HCT116 (cell line): ENCODE data around the gene FAM83B. TPM values are rescaled to one million over a fixed set of nuclear protein-coding genes. Genes with fewer than 3 reads are reported as not detected.
A peak's percentile ranks its signal among the peaks of the same experiment; 100 is the strongest.

ENCODE experiments used
- ATAC-seq: fragments of 200-7000 bp; cut with Tn5 transposase; 2 replicates; pipeline ENCODE4 v1.9.1; 2020; ENCODE audit warnings: mild to moderate bottlenecking, moderate library complexity
- BruUV-seq: library from RNA; stranded (reverse); fragments of 400-500 nt; replicated peaks from 2 replicates; lab custom pipeline; 2021; lab: Mats Ljungman, UMichigan
- CTCF ChIA-PET: fragments of 300-600 bp; sonication (Branson Sonifier 250); formaldehyde crosslinking; loops from one replicate; lab custom pipeline; 2021; ENCODE audit warnings: antibody characterized with exemption; lab: Charles Lee
- POLR2A ChIA-PET: fragments of 300-600, 350-600 bp; sonication (Branson Sonifier 250); formaldehyde crosslinking; loops from one replicate; lab custom pipeline; 2021; ENCODE audit warnings: antibody characterized with exemption; lab: Charles Lee
- RAD21 ChIA-PET, 2 experiments: fragments of 300-600 bp; sonication (Branson Sonifier 250); formaldehyde crosslinking; loops; one replicate each; lab custom pipeline; 2023; ENCODE audit warnings: low total read pairs in 2 of 2; ENCODE audit not compliant: uncharacterized antibody in 2 of 2, unreplicated experiment in 2 of 2, low non-redundant PET in 1 of 2; lab: Charles Lee
- DNase-seq: peaks from one replicate; pipeline ENCODE4 v3.0.0-alpha.2; 2010; ENCODE audit warnings: low read depth, low spot score
- H2AFZ ChIP-seq: fragments of 200-600 bp; shearing (Covaris generic), sonication (generic); 2 replicates; pipeline ENCODE4 v1.6.1; 2017; ENCODE audit warnings: low read depth, mixed run types, mixed read lengths, antibody characterized with exemption, low read length; ENCODE audit not compliant: poor library complexity, severe bottlenecking
- H3K27ac ChIP-seq: 2 replicates; pipeline ENCODE4 v1.5.1; 2012; ENCODE audit warnings: low read depth, low read length
- H3K27me3 ChIP-seq: fragments of 200-600 bp; sonication (generic); 2 replicates; pipeline ENCODE4 v1.6.1; 2016; ENCODE audit warnings: mixed run types, low read length, mixed read lengths; ENCODE audit not compliant: insufficient read depth
- H3K36me3 ChIP-seq, 2 experiments: fragments of 200-500 bp in 1 of 2; fragments of 200-600 bp in 1 of 2; sonication (Bioruptor generic) in 1 of 2; sonication (generic) in 1 of 2; 2 replicates each; pipeline versions ENCODE4 v1.5.1 to v1.6.1; 2014 to 2016; ENCODE audit warnings: low read length in 2 of 2, inconsistent platforms in 1 of 2, mixed read lengths in 1 of 2, mixed run types in 1 of 2; ENCODE audit not compliant: insufficient read depth in 2 of 2, control insufficient read depth in 1 of 2
- H3K4me1 ChIP-seq, 2 experiments: fragments of 200-600 bp in 1 of 2; sonication (generic) in 1 of 2; 2 replicates each; pipeline versions ENCODE4 v1.5.1 to v1.6.1; 2012 to 2017; ENCODE audit warnings: low read length in 2 of 2, inconsistent platforms in 1 of 2, mild to moderate bottlenecking in 1 of 2, mixed read lengths in 1 of 2, mixed run types in 1 of 2, moderate library complexity in 1 of 2; ENCODE audit not compliant: insufficient read depth in 2 of 2, control insufficient read depth in 1 of 2
- H3K4me2 ChIP-seq: fragments of 200-600 bp; sonication (generic); 2 replicates; pipeline ENCODE4 v1.6.1; 2017; ENCODE audit warnings: mixed run types, low read length, mixed read lengths
- H3K4me3 ChIP-seq, 2 experiments: fragments of 200-600 bp in 1 of 2; sonication (generic) in 1 of 2; replicated peaks in 1 of 2; 2 replicates each; pipeline ENCODE4 v1.5.1; 2011 to 2016; ENCODE audit warnings: low read length in 2 of 2, control low read depth in 1 of 2, low read depth in 1 of 2, mild to moderate bottlenecking in 1 of 2, mixed read lengths in 1 of 2, mixed run types in 1 of 2
- H3K79me2 ChIP-seq: fragments of 200-600 bp; sonication (generic); 2 replicates; pipeline ENCODE4 v1.6.1; 2017; ENCODE audit warnings: mild to moderate bottlenecking, mixed run types, low read length, moderate library complexity, mixed read lengths; ENCODE audit not compliant: insufficient read depth
- H3K9ac ChIP-seq: fragments of 200-600 bp; sonication (generic); 2 replicates; pipeline ENCODE4 v1.6.1; 2016; ENCODE audit warnings: low read length, mixed read lengths
- H3K9me2 ChIP-seq: fragments of 200-600 bp; sonication (generic), shearing (Covaris generic); 2 replicates; pipeline ENCODE4 v1.6.1; 2017; ENCODE audit warnings: mixed run types, mild to moderate bottlenecking, moderate library complexity; ENCODE audit not compliant: insufficient read depth
- H3K9me3 ChIP-seq, 2 experiments: fragments of 200-500 bp in 1 of 2; fragments of 200-600 bp in 1 of 2; sonication (Bioruptor generic) in 1 of 2; sonication (generic) in 1 of 2; 2 replicates each; pipeline ENCODE4 v1.6.1; 2014 to 2017; ENCODE audit warnings: low read length in 2 of 2, mixed read lengths in 2 of 2, inconsistent platforms in 1 of 2, low read depth in 1 of 2, mild to moderate bottlenecking in 1 of 2, mixed run types in 1 of 2, moderate library complexity in 1 of 2; ENCODE audit not compliant: control insufficient read depth in 1 of 2, insufficient read depth in 1 of 2
- H4K20me1 ChIP-seq: fragments of 200-600 bp; sonication (generic), shearing (Covaris generic); 2 replicates; pipeline ENCODE4 v1.6.1; 2017; ENCODE audit warnings: mixed run types, mild to moderate bottlenecking, moderate library complexity; ENCODE audit not compliant: insufficient read depth
- ATF3 ChIP-seq: IDR thresholded peaks from 2 replicates; pipeline ENCODE4 v1.6.1; 2012
- CBX3 ChIP-seq: IDR thresholded peaks from 2 replicates; pipeline ENCODE4 v1.6.1; 2012; ENCODE audit warnings: low read depth
- CEBPB ChIP-seq: IDR thresholded peaks from 2 replicates; pipeline ENCODE4 v1.6.1; 2012; ENCODE audit warnings: low read depth
- CTCF ChIP-seq, 3 experiments: fragments of 200-600 bp in 1 of 3; sonication (generic) in 1 of 3; IDR thresholded peaks in 2 of 3; conservative IDR thresholded peaks in 1 of 3; 2 replicates each; pipeline ENCODE4 v1.5.1; 2012 to 2017; ENCODE audit warnings: low read depth in 2 of 3, low read length in 2 of 3, antibody characterized with exemption in 1 of 3, borderline replicate concordance in 1 of 3, control low read depth in 1 of 3, mild to moderate bottlenecking in 1 of 3, mixed read lengths in 1 of 3, mixed run types in 1 of 3, moderate library complexity in 1 of 3; ENCODE audit not compliant: insufficient read depth in 1 of 3
- EGR1 ChIP-seq: IDR thresholded peaks from 2 replicates; pipeline ENCODE4 v1.6.1; 2012; ENCODE audit warnings: low read depth
- ELF1 ChIP-seq: IDR thresholded peaks from 2 replicates; pipeline ENCODE4 v1.6.1; 2012; ENCODE audit warnings: low read depth, borderline replicate concordance
- EZH2phosphoT487 ChIP-seq: fragments of 200-600 bp; IDR thresholded peaks from 2 replicates; pipeline ENCODE4 v1.6.1; 2018; ENCODE audit warnings: antibody characterized with exemption, borderline replicate concordance
- FOSL1 ChIP-seq: IDR thresholded peaks from 2 replicates; pipeline ENCODE4 v1.6.1; 2012; ENCODE audit warnings: low read depth
- JUND ChIP-seq: IDR thresholded peaks from 2 replicates; pipeline ENCODE4 v1.6.1; 2012
- MAX ChIP-seq: IDR thresholded peaks from 2 replicates; pipeline ENCODE4 v1.6.1; 2012
- POLR2A ChIP-seq: IDR thresholded peaks from 2 replicates; pipeline ENCODE4 v1.7.0; 2011; ENCODE audit warnings: borderline replicate concordance; ENCODE audit not compliant: insufficient read depth, insufficient read length; ENCODE audit errors: extremely low read depth
- POLR2AphosphoS5 ChIP-seq: IDR thresholded peaks from 2 replicates; pipeline ENCODE4 v1.6.1; 2011; ENCODE audit warnings: mild to moderate bottlenecking, low read depth, low read length, moderate library complexity
- RAD21 ChIP-seq: IDR thresholded peaks from 2 replicates; pipeline ENCODE4 v1.6.1; 2012; ENCODE audit warnings: low read depth, mild to moderate bottlenecking
- REST ChIP-seq: IDR thresholded peaks from 2 replicates; pipeline ENCODE4 v1.6.1; 2012; ENCODE audit warnings: low read depth
- SIN3A ChIP-seq: IDR thresholded peaks from 2 replicates; pipeline ENCODE4 v1.6.1; 2012; ENCODE audit warnings: low read depth
- SP1 ChIP-seq: IDR thresholded peaks from 2 replicates; pipeline ENCODE4 v1.6.1; 2012; ENCODE audit warnings: low read depth
- SRF ChIP-seq: IDR thresholded peaks from 2 replicates; pipeline ENCODE4 v1.6.1; 2012; ENCODE audit warnings: low read depth
- TCF7L2 ChIP-seq: IDR thresholded peaks from 2 replicates; pipeline ENCODE4 v1.7.0; 2011; ENCODE audit warnings: borderline replicate concordance, inconsistent platforms; ENCODE audit not compliant: insufficient read depth, insufficient read length; ENCODE audit errors: extremely low read depth
- YY1 ChIP-seq: IDR thresholded peaks from 2 replicates; pipeline ENCODE4 v1.6.1; 2011; ENCODE audit warnings: low read length, low read depth, moderate library complexity, mild to moderate bottlenecking; ENCODE audit not compliant: insufficient replicate concordance; ENCODE audit errors: extremely low read depth
- ZBTB33 ChIP-seq: IDR thresholded peaks from 2 replicates; pipeline ENCODE4 v1.6.1; 2011; ENCODE audit warnings: mild to moderate bottlenecking, low read length, moderate library complexity; ENCODE audit not compliant: insufficient replicate concordance; ENCODE audit errors: extremely low read depth
- ZNF274 ChIP-seq: fragments of 200-500 bp; sonication (Bioruptor generic); IDR thresholded peaks from 2 replicates; pipeline ENCODE4 v1.6.1; 2014; ENCODE audit warnings: mild to moderate bottlenecking, low read depth, low read length, inconsistent platforms
- intact Hi-C: fragments of 100-400 bp; cut with micrococcal nuclease; formaldehyde crosslinking; loops from 2 replicates; pipeline ENCODE4 v1.10.0; 2022
- total RNA-seq: library from RNA; stranded (reverse); gene quantifications from one replicate; pipeline ENCODE4 v1.2.1, GENCODE V29; 2021; ENCODE audit not compliant: unreplicated experiment

Gene FAM83B
- total RNA-seq, 1 experiment from 2014 or later, result 16.9 TPM

GRCh38 chr6:54970337-54970736, 123.8 kb downstream of the FAM83B start:
- ChIA-PET RAD21 (no interaction called here), POLR2A (no interaction called here), CTCF (no interaction called here)
- Histone ChIP-seq H3K27me3 (no peaks in the 10 kb centered on the region), H3K4me3 (0 out of 4 replicates have a peak overlapping the region, but pooled peaks of 1 of the 2 experiments have one; percentile 2), H3K36me3 (no peaks in the 10 kb centered on the region), H3K9me2 (no peaks in the 10 kb centered on the region), H3K9ac (no peak overlapping the region), H3K79me2 (no peaks in the 10 kb centered on the region), H3K9me3 (no peaks in the 10 kb centered on the region), H3K4me2 (peak overlapping the region; percentile 51), H3K4me1 (peaks cover 20 to 32% of the 10 kb centered on the region in 2 experiments; a peak in 3 of 4 replicates), H4K20me1 (no peaks in the 10 kb centered on the region), H3K27ac (peak overlapping the region; percentile 40), H2AFZ (peak overlapping the region; percentile 63)
- DNase-seq (peak; percentile 94), ATAC-seq (peak; percentile 91)
- BruUV-seq, result no TSS peak
- intact Hi-C loops, result loop anchor here (1.0 kb wide), 1 partner anchor 35 kb away; no protein-coding TSS in a partner anchor
- TF ChIP-seq REST (no peak), ZBTB33 (no peak), TCF7L2 (peak; percentile 89), CBX3 (peak; percentile 93; the same call in 1 of the 2 replicates), ZNF274 (no peak), SP1 (peak; percentile 96), YY1 (no peak), EGR1 (no peak), RAD21 (peak; percentile 35), JUND (peak; percentile 98), POLR2AphosphoS5 (peak; percentile 65), MAX (peak; percentile 64), FOSL1 (peak; percentile 99), EZH2phosphoT487 (no peak), ELF1 (no peak), ATF3 (peak; percentile 91), POLR2A (no peak), SIN3A (peak; percentile 65; the same call in 1 of the 2 replicates), CEBPB (peak; percentile 97), SRF (peak; percentile 87), CTCF (IDR thresholded peaks at IDR 0.05 in 2 of 3, conservative IDR thresholded peaks at IDR 0.05 in 1 of 3; ENCODE audit: borderline replicate concordance in 1 of 3, insufficient read depth in 1 of 3, low read depth in 2 of 3, low read length in 2 of 3) (no peak)
